Activated gamma-delta T cell (primary cell): Measurements from ENCODE around the gene IL22RA2.

ENCODE experiments used
- DNase-seq: peaks from one replicate; lab custom pipeline; 2025; lab: John Stamatoyannopoulos, UW

The IL22RA2 gene

GRCh38 chr6:137167702-137168377, 5.6 kb downstream of the IL22RA2 start:
- no peak for DNase-seq

- DNase-seq, result no peak
Measured at GRCh38 chr6:137166247-137167098, 7.0 kb downstream of the IL22RA2 start.

- DNase-seq, result no peak
Measured at GRCh38 chr6:137165375-137166246, 7.8 kb downstream of the IL22RA2 start.

GRCh38 chr6:137163732-137164318, 9.6 kb downstream of the IL22RA2 start:
- no peak for DNase-seq

- DNase-seq, result no peak
Measured at GRCh38 chr6:137162692-137163306, 10.6 kb downstream of the IL22RA2 start.

- DNase-seq, result no peak
Measured at GRCh38 chr6:137161949-137162348, 11.5 kb downstream of the IL22RA2 start.

- no peak for DNase-seq
Measured at GRCh38 chr6:137160763-137161162, 12.7 kb downstream of the IL22RA2 start.

GRCh38 chr6:137159912-137160311, 13.5 kb downstream of the IL22RA2 start:
- DNase-seq, result no peak

GRCh38 chr6:137157601-137158000, 15.8 kb downstream of the IL22RA2 start:
- no peak for DNase-seq

GRCh38 chr6:137156650-137157049, 16.8 kb downstream of the IL22RA2 start:
- DNase-seq, result no peak

GRCh38 chr6:137155830-137156229, 17.6 kb downstream of the IL22RA2 start:
- no peak for DNase-seq

- DNase-seq, result no peak
Measured at GRCh38 chr6:137150072-137150471, 23.4 kb downstream of the IL22RA2 start.

- no peak for DNase-seq
Measured at GRCh38 chr6:137149035-137149393, 24.4 kb downstream of the IL22RA2 start.

GRCh38 chr6:137148306-137149034, 25.0 kb downstream of the IL22RA2 start:
- DNase-seq, result no peak

- no peak for DNase-seq
Measured at GRCh38 chr6:137147195-137147594, 26.2 kb downstream of the IL22RA2 start.

- DNase-seq, result no peak
Measured at GRCh38 chr6:137146206-137146605, 27.2 kb downstream of the IL22RA2 start.

- DNase-seq, result no peak
Measured at GRCh38 chr6:137145421-137145820, 28.0 kb downstream of the IL22RA2 start.

GRCh38 chr6:137136065-137136464, 37.4 kb downstream of the IL22RA2 start:
- DNase-seq, result no peak

- DNase-seq, result no peak
Measured at GRCh38 chr6:137134483-137134882, 39.0 kb downstream of the IL22RA2 start.

- DNase-seq, result no peak
Measured at GRCh38 chr6:137133122-137133521, 40.3 kb downstream of the IL22RA2 start.
